Urinary bladder (tissue), 4 donors: ENCODE data around the gene KIF26B. TPM values are rescaled to one million over a fixed set of nuclear protein-coding genes. Genes with fewer than 3 reads are reported as not detected.

Experiments
- DNase-seq: peaks from one replicate; pipeline ENCODE4 v3.0.0-alpha.2; 2015; ENCODE audit errors: extremely low spot score
- H3K27ac ChIP-seq: one replicate; pipeline ENCODE4 v1.5.1; 2013; ENCODE audit warnings: low read depth, mild to moderate bottlenecking, moderate library complexity
- H3K36me3 ChIP-seq: one replicate; pipeline ENCODE4 v1.6.1; 2013; ENCODE audit warnings: mild to moderate bottlenecking, moderate library complexity; ENCODE audit not compliant: insufficient read depth
- H3K4me1 ChIP-seq: one replicate; pipeline ENCODE4 v1.6.1; 2013; ENCODE audit warnings: mild to moderate bottlenecking, moderate library complexity; ENCODE audit not compliant: insufficient read depth
- H3K4me3 ChIP-seq: one replicate; pipeline ENCODE4 v1.5.1; 2013; ENCODE audit warnings: low read depth, low read length
- WGBS: extraction: QIAGEN DNeasy Blood & Tissue Kit; methylation state at CpG from one replicate; pipeline ENCODE4 v1.1.7; 2013; 5-methylcytosine and 5-hydroxymethylcytosine counted together
- polyA plus RNA-seq: library from polyadenylated mRNA; stranded (reverse); fragments of 200-250 nt; gene quantifications from one replicate; pipeline ENCODE4 v1.2.3, GENCODE V29; 2013
- total RNA-seq: library from RNA; depleted of rRNA; stranded (reverse); fragments of >200 nt; gene quantifications from one replicate; pipeline ENCODE4 v1.2.3, GENCODE V29; 2014
- donor health status: healthy with polysubstance abuse.
- donor health status: healthy.

KIF26B gene
- total and polyA plus RNA-seq, 2 donors: 0.62 to 12.2 TPM

GRCh38 chr1:245583575-245584330, 429.0 kb downstream of the KIF26B start:
- H3K27ac ChIP-seq: no peak overlapping the region
- H3K36me3 ChIP-seq: no peaks in the 10 kb centered on the region
- WGBS: 80% methylated on average over 15 of the region's 15 CpGs
- no peak for DNase-seq
- H3K4me3 ChIP-seq: no peak overlapping the region
- no peaks in the 10 kb centered on the region for H3K4me1 ChIP-seq

GRCh38 chr1:245585252-245585959, 430.6 kb downstream of the KIF26B start:
- DNase-seq: no peak
- no peak overlapping the region for H3K27ac ChIP-seq
- 55% methylated on average over 11 of the region's 11 CpGs for WGBS

GRCh38 chr1:245587435-245588115, 432.8 kb downstream of the KIF26B start:
- DNase-seq: no peak
- no peaks in the 10 kb centered on the region for H3K36me3 ChIP-seq
- no peak overlapping the region for H3K27ac ChIP-seq
- H3K4me3 ChIP-seq: no peak overlapping the region
- no peaks in the 10 kb centered on the region for H3K4me1 ChIP-seq
- 82% methylated on average over 11 of the region's 11 CpGs for WGBS

More at GRCh38 chr1:245585252-245585959, 430.6 kb downstream of the KIF26B start:
- Histone ChIP-seq H3K4me3 (no peak overlapping the region), H3K4me1 (no peaks in the 10 kb centered on the region), H3K36me3 (no peaks in the 10 kb centered on the region)

- WGBS: 91% methylated on average over 10 of the region's 10 CpGs
- Histone ChIP-seq H3K4me3 (no peak overlapping the region), H3K4me1 (no peaks in the 10 kb centered on the region)
Observed at GRCh38 chr1:245588116-245588639, 433.4 kb downstream of the KIF26B start.

GRCh38 chr1:245589316-245589715, 434.5 kb downstream of the KIF26B start:
- Histone ChIP-seq H3K4me1 (no peaks in the 10 kb centered on the region), H3K4me3 (no peak overlapping the region), H3K27ac (no peak overlapping the region), H3K36me3 (no peaks in the 10 kb centered on the region)
- WGBS: 86% methylated on average over 12 of the region's 12 CpGs
- DNase-seq: no peak

More at GRCh38 chr1:245588116-245588639, 433.4 kb downstream of the KIF26B start:
- Histone ChIP-seq H3K27ac (no peak overlapping the region), H3K36me3 (no peaks in the 10 kb centered on the region)
- DNase-seq: no peak

- no peak for DNase-seq
- 70% methylated on average over 26 of the region's 26 CpGs for WGBS
- no peak overlapping the region for H3K27ac ChIP-seq
- no peak overlapping the region for H3K4me3 ChIP-seq
- no peaks in the 10 kb centered on the region for H3K36me3 ChIP-seq
- no peaks in the 10 kb centered on the region for H3K4me1 ChIP-seq
Observed at GRCh38 chr1:245589906-245590305, 435.1 kb downstream of the KIF26B start.

GRCh38 chr1:245590726-245591125, 435.9 kb downstream of the KIF26B start:
- DNase-seq: no peak
- Histone ChIP-seq H3K27ac (no peak overlapping the region), H3K4me1 (no peaks in the 10 kb centered on the region), H3K36me3 (no peaks in the 10 kb centered on the region), H3K4me3 (no peak overlapping the region)
- WGBS: 90% methylated on average over 4 of the region's 4 CpGs

- no peaks in the 10 kb centered on the region for H3K36me3 ChIP-seq
- 92% methylated on average over 25 of the region's 25 CpGs for WGBS
Observed at GRCh38 chr1:245591346-245592188, 436.8 kb downstream of the KIF26B start.

GRCh38 chr1:245592189-245592460, 437.3 kb downstream of the KIF26B start:
- DNase-seq: no peak
- no peak overlapping the region for H3K27ac ChIP-seq
- H3K4me3 ChIP-seq: no peak overlapping the region
- WGBS: 94% methylated on average over 9 of the region's 9 CpGs
- H3K4me1 ChIP-seq: no peaks in the 10 kb centered on the region
- no peaks in the 10 kb centered on the region for H3K36me3 ChIP-seq

More at GRCh38 chr1:245591346-245592188, 436.8 kb downstream of the KIF26B start:
- no peak for DNase-seq
- H3K4me3 ChIP-seq: no peak overlapping the region
- H3K4me1 ChIP-seq: no peaks in the 10 kb centered on the region
- no peak overlapping the region for H3K27ac ChIP-seq

- WGBS: 45% methylated on average over 18 of the region's 18 CpGs
Observed at GRCh38 chr1:245598524-245599305, 443.9 kb downstream of the KIF26B start.

GRCh38 chr1:245599371-245600174, 444.8 kb downstream of the KIF26B start:
- Histone ChIP-seq H3K4me1 (no peaks in the 10 kb centered on the region), H3K27ac (no peak overlapping the region), H3K36me3 (no peaks in the 10 kb centered on the region), H3K4me3 (no peak overlapping the region)
- 50% methylated on average over 16 of the region's 16 CpGs for WGBS
- no peak for DNase-seq

More at GRCh38 chr1:245598524-245599305, 443.9 kb downstream of the KIF26B start:
- no peak for DNase-seq
- Histone ChIP-seq H3K4me3 (no peak overlapping the region), H3K27ac (no peak overlapping the region), H3K4me1 (no peaks in the 10 kb centered on the region), H3K36me3 (no peaks in the 10 kb centered on the region)

GRCh38 chr1:245600658-245601057, 445.9 kb downstream of the KIF26B start:
- no peak for DNase-seq
- Histone ChIP-seq H3K4me3 (no peak overlapping the region), H3K36me3 (no peaks in the 10 kb centered on the region), H3K27ac (no peak overlapping the region), H3K4me1 (no peaks in the 10 kb centered on the region)
- WGBS: 87% methylated on average over 4 of the region's 4 CpGs
